Hepatic stellate cell (primary cell): ENCODE measurements around the gene KCNAB3.

Experiments used
- DNase-seq: peaks from one replicate; pipeline ENCODE4 v3.0.0; 2011; ENCODE audit warnings: low spot score

KCNAB3 gene

GRCh38 chr17:7940743-7941142 lies 11.1 kb upstream of the KCNAB3 start:
- no peak for DNase-seq

GRCh38 chr17:7940034-7940433 lies 10.4 kb upstream of the KCNAB3 start:
- no peak for DNase-seq

- DNase-seq, result no peak
These were observed 6.2 kb upstream of the KCNAB3 start for GRCh38 chr17:7935859-7936258.

- peak; percentile 77 for DNase-seq
These were observed 3.3 kb upstream of the KCNAB3 start for GRCh38 chr17:7932949-7933348.

- DNase-seq, result peak; percentile 56
These were observed 2.8 kb upstream of the KCNAB3 start for GRCh38 chr17:7932483-7932891.

- DNase-seq, result peak; percentile 100
These were observed 2.2 kb upstream of the KCNAB3 start, which contains the start of the genes CNTROB and TRAPPC1 for GRCh38 chr17:7931709-7932482. Gene CNTROB, plus strand, starts transcription at chr17:7932206. Its CDS starts 874 bp downstream, at chr17:7933080. Gene TRAPPC1, minus strand, starts transcription at chr17:7931946. Its CDS starts 117 bp downstream, at chr17:7931829.

GRCh38 chr17:7930841-7931631 lies 1.4 kb upstream of the KCNAB3 start:
- peak; percentile 32 for DNase-seq

GRCh38 chr17:7927596-7927995 lies 2.1 kb downstream of the KCNAB3 start:
- DNase-seq, result no peak

- peak; percentile 86 for DNase-seq
These were observed 6.6 kb downstream of the KCNAB3 start for GRCh38 chr17:7922845-7923628.

GRCh38 chr17:7922269-7922844 lies 7.3 kb downstream of the KCNAB3 start:
- DNase-seq, result no peak

GRCh38 chr17:7916808-7917207 lies 12.8 kb downstream of the KCNAB3 start:
- DNase-seq, result peak; percentile 47

- DNase-seq, result no peak
These were observed 13.3 kb downstream of the KCNAB3 start for GRCh38 chr17:7916385-7916682.

GRCh38 chr17:7915611-7916384 lies 13.9 kb downstream of the KCNAB3 start, which contains the start of gene RNF227:
Gene RNF227, minus strand, starts transcription at chr17:7916289. Its CDS starts 94 bp downstream, at chr17:7916195.
- peak; percentile 87 for DNase-seq

- DNase-seq, result peak; percentile 35
These were observed 14.5 kb downstream of the KCNAB3 start for GRCh38 chr17:7915179-7915610.

- peak; percentile 48 for DNase-seq
These were observed 16.6 kb downstream of the KCNAB3 start for GRCh38 chr17:7912927-7913524.

- no peak for DNase-seq
These were observed 18.5 kb downstream of the KCNAB3 start for GRCh38 chr17:7911116-7911515.

GRCh38 chr17:7910711-7911110 lies 18.9 kb downstream of the KCNAB3 start:
- DNase-seq, result no peak

- DNase-seq, result no peak
These were observed 19.4 kb downstream of the KCNAB3 start for GRCh38 chr17:7910281-7910680.

- no peak for DNase-seq
These were observed 20.6 kb downstream of the KCNAB3 start for GRCh38 chr17:7909089-7909488.
